ENCODE measurements around the gene ALCAM.

ALCAM gene

DNA sequence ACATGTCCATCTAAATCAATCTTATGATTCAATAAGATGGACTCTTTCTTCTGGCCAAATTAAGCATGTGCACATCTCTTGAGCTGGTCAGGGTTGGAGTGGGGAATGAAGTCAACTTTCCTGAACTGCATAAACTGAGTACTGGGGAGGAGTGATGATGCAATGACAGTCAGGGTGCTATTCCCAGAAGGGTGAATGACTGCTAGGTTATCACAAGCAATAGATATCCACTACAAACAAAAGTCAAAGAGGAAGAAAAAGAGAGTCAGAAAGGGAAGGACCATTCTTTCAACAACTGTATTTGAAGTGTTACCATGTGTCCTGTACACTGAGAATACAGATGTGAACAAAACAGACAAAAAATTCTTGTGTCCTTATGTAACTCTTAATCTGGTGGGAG, 70.0 kb downstream of the ALCAM start:
- no peak overlapping the region for H3K27ac ChIP-seq
- TF ChIP-seq, protein P1, sequence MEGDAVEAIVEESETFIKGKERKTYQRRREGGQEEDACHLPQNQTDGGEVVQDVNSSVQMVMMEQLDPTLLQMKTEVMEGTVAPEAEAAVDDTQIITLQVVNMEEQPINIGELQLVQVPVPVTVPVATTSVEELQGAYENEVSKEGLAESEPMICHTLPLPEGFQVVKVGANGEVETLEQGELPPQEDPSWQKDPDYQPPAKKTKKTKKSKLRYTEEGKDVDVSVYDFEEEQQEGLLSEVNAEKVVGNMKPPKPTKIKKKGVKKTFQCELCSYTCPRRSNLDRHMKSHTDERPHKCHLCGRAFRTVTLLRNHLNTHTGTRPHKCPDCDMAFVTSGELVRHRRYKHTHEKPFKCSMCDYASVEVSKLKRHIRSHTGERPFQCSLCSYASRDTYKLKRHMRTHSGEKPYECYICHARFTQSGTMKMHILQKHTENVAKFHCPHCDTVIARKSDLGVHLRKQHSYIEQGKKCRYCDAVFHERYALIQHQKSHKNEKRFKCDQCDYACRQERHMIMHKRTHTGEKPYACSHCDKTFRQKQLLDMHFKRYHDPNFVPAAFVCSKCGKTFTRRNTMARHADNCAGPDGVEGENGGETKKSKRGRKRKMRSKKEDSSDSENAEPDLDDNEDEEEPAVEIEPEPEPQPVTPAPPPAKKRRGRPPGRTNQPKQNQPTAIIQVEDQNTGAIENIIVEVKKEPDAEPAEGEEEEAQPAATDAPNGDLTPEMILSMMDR (conservative IDR thresholded peaks at IDR 0.05): no peak
- TF ChIP-seq ZFX (IDR thresholded peaks at IDR 0.05): no peak

DNA sequence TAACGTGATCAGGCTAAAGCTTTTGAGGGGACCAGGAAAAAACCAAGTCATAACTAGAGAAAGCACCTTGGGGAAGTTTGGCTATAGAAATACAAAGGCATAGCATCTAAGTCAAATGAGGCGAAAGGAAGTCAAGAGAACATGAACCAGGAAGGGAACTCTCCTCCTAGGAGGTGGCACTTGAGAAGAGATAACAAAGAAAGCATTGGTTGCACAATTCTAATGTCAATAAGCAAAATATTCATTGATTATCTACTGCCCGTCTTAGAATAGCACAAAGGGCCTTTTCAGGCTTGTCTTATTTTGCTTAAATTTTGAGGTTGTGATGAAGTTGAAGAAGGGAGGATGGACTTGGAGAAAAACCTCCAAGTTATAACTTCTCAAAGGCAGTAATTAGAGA, 73.4 kb downstream of the ALCAM start:
- H3K27ac ChIP-seq: no peak overlapping the region
- TF ChIP-seq ZFX (IDR thresholded peaks at IDR 0.05): no peak
- TF ChIP-seq, protein P1 (conservative IDR thresholded peaks at IDR 0.05): no peak

DNA sequence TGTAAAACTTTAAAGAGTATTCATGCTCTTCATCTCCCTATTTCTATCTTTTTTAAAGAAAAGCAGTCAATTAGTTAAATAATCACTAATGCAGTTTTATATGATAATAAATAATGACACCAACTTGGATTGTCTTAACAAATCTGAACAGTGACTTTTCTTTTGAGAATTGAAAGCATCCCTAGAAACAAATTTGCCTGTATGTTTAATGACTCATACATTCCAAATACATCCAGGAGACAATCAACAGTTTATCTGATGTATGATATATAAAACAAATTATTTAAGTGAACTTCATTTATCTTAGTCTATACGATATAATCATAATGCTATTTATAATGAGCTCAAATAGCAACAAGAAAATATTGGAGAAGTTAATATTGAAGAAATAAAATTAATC, 78.0 kb downstream of the ALCAM start:
- H3K27ac ChIP-seq: no peak overlapping the region
- TF ChIP-seq, protein P1 (conservative IDR thresholded peaks at IDR 0.05): no peak
- no peak for TF ChIP-seq ZFX (IDR thresholded peaks at IDR 0.05)

DNA sequence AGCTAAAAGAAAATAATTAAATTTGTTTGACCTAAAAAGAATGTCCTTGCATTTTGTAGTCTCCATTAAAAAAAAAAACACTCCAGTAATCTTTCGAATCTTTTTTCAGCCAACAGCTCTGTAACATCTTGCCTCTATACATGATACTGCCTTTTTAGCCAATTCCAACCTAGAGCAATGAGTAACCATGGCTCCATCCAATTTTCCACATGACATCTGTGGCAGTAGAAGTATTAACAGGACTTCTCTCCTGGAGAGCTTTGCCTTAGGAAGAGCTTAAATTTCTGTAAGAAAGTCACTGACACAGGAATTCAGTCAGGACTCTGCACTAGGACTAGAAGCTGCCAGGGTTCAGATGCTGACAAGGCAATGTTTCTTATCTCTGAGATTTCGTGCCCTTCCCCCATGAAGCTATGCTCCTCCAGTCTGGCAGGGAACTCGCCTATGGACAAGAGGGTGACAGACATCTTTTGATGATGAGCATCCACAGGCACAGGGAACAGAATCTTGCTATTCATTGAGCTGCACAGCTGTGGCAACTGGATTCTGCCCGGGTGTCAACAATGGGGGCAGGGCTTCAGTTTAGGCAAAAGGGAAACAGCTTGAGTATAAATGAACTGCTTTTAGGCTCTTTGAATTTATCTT, 81.8 kb downstream of the ALCAM start:
- no peak overlapping the region for H3K27ac ChIP-seq
- no peak for TF ChIP-seq ZFX (IDR thresholded peaks at IDR 0.05)
- TF ChIP-seq, protein P1 (conservative IDR thresholded peaks at IDR 0.05): no peak

DNA sequence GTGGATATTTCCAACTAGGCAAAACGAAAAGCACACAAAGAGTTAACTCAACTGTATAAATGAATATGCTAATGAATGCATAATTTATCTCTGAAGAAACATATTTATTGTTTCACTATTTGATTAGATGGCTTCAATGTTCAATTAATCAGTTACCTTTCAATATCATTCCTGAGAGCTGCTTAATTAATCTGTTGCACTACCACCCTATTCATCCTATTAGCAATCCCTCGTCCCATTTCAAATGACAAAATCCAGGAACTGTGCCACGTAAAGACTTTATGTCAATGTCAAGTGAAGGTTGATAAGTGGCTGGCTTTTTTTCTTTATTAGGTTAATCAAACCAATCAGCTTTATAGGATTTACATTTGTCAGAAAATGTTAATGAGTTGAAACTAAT, 82.7 kb downstream of the ALCAM start:
- TF ChIP-seq ZFX (IDR thresholded peaks at IDR 0.05): no peak
- TF ChIP-seq, protein P1 (conservative IDR thresholded peaks at IDR 0.05): no peak
- no peak overlapping the region for H3K27ac ChIP-seq

DNA sequence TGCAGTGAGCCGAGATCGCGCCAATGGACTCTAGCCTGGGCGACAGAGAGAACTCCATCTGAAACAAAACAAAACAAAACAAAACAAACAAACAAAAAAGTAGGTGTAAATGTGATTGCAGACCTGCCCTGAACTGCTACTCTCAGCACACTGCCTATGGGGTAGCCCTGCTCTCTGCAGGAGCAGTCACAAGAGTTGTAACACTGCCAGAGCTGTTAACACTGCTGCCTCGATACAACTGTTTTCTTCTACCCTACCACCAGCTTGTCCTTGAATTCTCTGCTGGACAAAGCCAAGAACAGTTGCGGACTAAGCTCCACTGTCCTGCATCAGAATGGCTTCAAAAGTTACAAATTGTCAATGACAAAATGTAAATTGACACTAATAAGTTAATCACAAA, 89.3 kb downstream of the ALCAM start:
- no peak for TF ChIP-seq ZFX (IDR thresholded peaks at IDR 0.05)
- TF ChIP-seq, protein P1 (conservative IDR thresholded peaks at IDR 0.05): no peak
- H3K27ac ChIP-seq: peak overlapping the region; percentile 16; the same call in 1 of the 2 replicates

DNA sequence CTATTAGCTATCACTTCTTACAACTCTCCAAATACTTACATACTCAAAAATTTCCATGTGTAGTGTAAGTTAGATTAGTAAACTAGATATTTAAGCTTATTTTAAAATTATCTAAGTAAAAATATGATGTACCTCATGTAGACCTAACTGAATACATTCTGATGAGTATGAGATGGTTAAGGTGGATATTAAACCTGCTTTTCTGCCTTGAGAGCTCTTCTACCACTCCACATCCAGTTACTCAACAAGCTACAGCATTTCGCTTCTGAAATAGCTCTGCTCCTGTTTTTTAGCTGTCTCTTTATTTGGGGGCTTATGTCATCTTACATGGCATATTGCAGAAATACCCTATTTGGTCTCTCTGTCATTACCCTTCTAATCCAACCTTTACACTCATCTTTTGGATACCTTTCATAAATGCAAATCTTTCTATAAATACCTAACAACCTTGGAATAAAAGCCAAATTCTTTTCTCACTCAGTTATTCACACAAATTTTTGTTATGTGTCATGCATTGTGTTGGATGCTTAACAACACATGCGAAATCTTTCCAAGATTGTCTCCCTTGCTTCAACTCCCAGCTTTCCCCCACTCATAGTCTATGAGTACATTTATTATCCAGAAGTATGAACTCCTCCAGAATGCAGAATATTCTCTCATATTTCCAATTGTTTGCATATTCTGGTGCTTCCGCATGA, 92.0 kb downstream of the ALCAM start:
- TF ChIP-seq ZFX (IDR thresholded peaks at IDR 0.05): no peak
- TF ChIP-seq, protein P1 (conservative IDR thresholded peaks at IDR 0.05): no peak
- H3K27ac ChIP-seq: no peak overlapping the region
